Endothelial cell of umbilical vein (primary cell): Measurements from ENCODE around the gene R3HDM1. TPM values are rescaled to one million over a fixed set of nuclear protein-coding genes. Genes with fewer than 3 reads are reported as not detected.

Experiments used
- BruUV-seq: library from RNA; stranded (reverse); fragments of 400-500 nt; replicated peaks from 2 replicates; lab custom pipeline; 2021; lab: Mats Ljungman, UMichigan
- CTCF ChIA-PET: fragments of 300-600, 350-600 bp; sonication (Branson Sonifier 250); formaldehyde crosslinking; loops from one replicate; lab custom pipeline; 2021; ENCODE audit warnings: antibody characterized with exemption, inconsistent platforms; lab: Charles Lee
- POLR2A ChIA-PET: fragments of 300-600, 350-600 bp; sonication (Branson Sonifier 250); formaldehyde crosslinking; loops from one replicate; lab custom pipeline; 2021; ENCODE audit warnings: antibody characterized with exemption, inconsistent platforms; lab: Charles Lee
- DNase-seq: peaks from one replicate; pipeline ENCODE4 v3.0.0-alpha.2; 2011; ENCODE audit warnings: low read depth, low spot score
- FAIRE-seq: peaks from 2 replicates; lab custom pipeline; 2011; peaks lifted over from hg19 to GRCh38; lab: Jason Lieb, UNC
- H2AFZ ChIP-seq: 2 replicates; pipeline ENCODE4 v1.6.0; 2012; ENCODE audit warnings: low read depth, low read length, control low read depth, inconsistent platforms
- H3K27ac ChIP-seq: 2 replicates; pipeline ENCODE4 v1.5.1; 2011; ENCODE audit warnings: low read depth, mild to moderate bottlenecking, control low read depth, low read length, moderate library complexity; ENCODE audit not compliant: insufficient read depth
- H3K27me3 ChIP-seq, 2 experiments: 2 replicates each; pipeline versions ENCODE4 v1.6.0 to v1.6.1; 2011; ENCODE audit warnings: low read length in 2 of 2, mixed read lengths in 1 of 2; ENCODE audit not compliant: control insufficient read depth in 2 of 2, insufficient read depth in 2 of 2
- H3K36me3 ChIP-seq, 2 experiments: 2 replicates in 1 of 2; 3 replicates in 1 of 2; pipeline ENCODE4 v1.5.1; 2011; ENCODE audit warnings: low read length in 2 of 2, mild to moderate bottlenecking in 1 of 2, moderate library complexity in 1 of 2; ENCODE audit not compliant: control insufficient read depth in 2 of 2, insufficient read depth in 2 of 2; ENCODE audit errors: extremely low read depth in 1 of 2
- H3K4me1 ChIP-seq: 3 replicates; pipeline ENCODE4 v1.5.1; 2011; ENCODE audit warnings: mild to moderate bottlenecking, low read length; ENCODE audit not compliant: control insufficient read depth, insufficient read depth; ENCODE audit errors: extremely low read depth
- H3K4me2 ChIP-seq: 2 replicates; pipeline ENCODE4 v1.6.1; 2011; ENCODE audit warnings: low read length, control low read depth, mixed read lengths; ENCODE audit not compliant: insufficient read depth
- H3K4me3 ChIP-seq, 3 experiments: fragments of 200-600 bp in 1 of 3; sonication (generic), shearing (Covaris generic) in 1 of 3; replicated peaks in 1 of 3; 2 replicates each; pipeline ENCODE4 v1.5.1; 2011 to 2016; ENCODE audit warnings: control low read depth in 3 of 3, low read length in 3 of 3, mild to moderate bottlenecking in 2 of 3, inconsistent platforms in 1 of 3, low read depth in 1 of 3, moderate library complexity in 1 of 3; ENCODE audit not compliant: insufficient read depth in 1 of 3
- H3K79me2 ChIP-seq: 2 replicates; pipeline ENCODE4 v1.6.0; 2012; ENCODE audit warnings: low read length, inconsistent platforms; ENCODE audit not compliant: control insufficient read depth, insufficient read depth
- H3K9ac ChIP-seq: replicated peaks from 2 replicates; pipeline ENCODE3; 2011; ENCODE audit warnings: low read length, control low read depth; ENCODE audit not compliant: insufficient read depth; ENCODE audit errors: extremely low read depth
- H3K9me1 ChIP-seq: replicated peaks from 3 replicates; pipeline ENCODE4 v1.6.0; 2011; ENCODE audit warnings: mild to moderate bottlenecking, low read length; ENCODE audit not compliant: control insufficient read depth, insufficient read depth; ENCODE audit errors: extremely low read depth
- H3K9me3 ChIP-seq: replicated peaks from 2 replicates; pipeline ENCODE4 v1.5.1; 2012; ENCODE audit warnings: low read length, inconsistent platforms; ENCODE audit not compliant: control insufficient read depth, insufficient read depth
- H4K20me1 ChIP-seq: replicated peaks from 2 replicates; pipeline ENCODE3; 2011; ENCODE audit warnings: mild to moderate bottlenecking, low read length; ENCODE audit not compliant: control insufficient read depth, insufficient read depth; ENCODE audit errors: extremely low read depth
- CTCF ChIP-seq, 2 donors: IDR thresholded peaks; 1 replicate in 1 of 2; 2 replicates in 1 of 2; pipeline ENCODE4 v1.5.1; 2011; ENCODE audit warnings: low read length in 2 of 2, mild to moderate bottlenecking in 2 of 2, moderate library complexity in 2 of 2, control low read depth in 1 of 2, inconsistent platforms in 1 of 2, low read depth in 1 of 2; ENCODE audit not compliant: insufficient read depth in 1 of 2; ENCODE audit errors: extremely low read depth in 1 of 2
- EZH2 ChIP-seq: IDR thresholded peaks from 2 replicates; pipeline ENCODE4 v1.6.1; 2012; ENCODE audit warnings: borderline replicate concordance, low read depth, mild to moderate bottlenecking, moderate library complexity, low read length, inconsistent platforms; ENCODE audit not compliant: severe bottlenecking
- FOS ChIP-seq: IDR thresholded peaks from 2 replicates; pipeline ENCODE4 v1.6.1; 2011; ENCODE audit warnings: mild to moderate bottlenecking, low read length, moderate library complexity, borderline replicate concordance; ENCODE audit not compliant: insufficient read depth
- GATA2 ChIP-seq: IDR thresholded peaks from 2 replicates; pipeline ENCODE4 v1.7.0; 2011; ENCODE audit warnings: low read depth, mild to moderate bottlenecking, moderate library complexity, mixed read lengths, low read length; ENCODE audit not compliant: insufficient read length, insufficient read depth
- JUN ChIP-seq: IDR thresholded peaks from 2 replicates; pipeline ENCODE4 v1.6.1; 2011; ENCODE audit warnings: borderline replicate concordance, low read depth; ENCODE audit not compliant: insufficient read length, insufficient read depth
- MAX ChIP-seq: IDR thresholded peaks from 2 replicates; pipeline ENCODE4 v1.6.1; 2011; ENCODE audit not compliant: insufficient read depth, insufficient read length
- MYC ChIP-seq: IDR thresholded peaks from one replicate; pipeline ENCODE4 v1.6.1; 2011; ENCODE audit warnings: mild to moderate bottlenecking, low read depth, low read length
- POLR2A ChIP-seq: IDR thresholded peaks from 2 replicates; pipeline ENCODE4 v1.6.1; 2012; ENCODE audit warnings: low read depth, mild to moderate bottlenecking, control low read depth, low read length
- POLR2AphosphoS5 ChIP-seq: IDR thresholded peaks from 2 replicates; pipeline ENCODE4 v1.6.1; 2012; ENCODE audit warnings: low read depth, mild to moderate bottlenecking, control low read depth, low read length, moderate library complexity; ENCODE audit not compliant: insufficient read depth
- dilution Hi-C: fragments of 300-500 bp; cut with MboI; formaldehyde crosslinking; loops from one replicate; pipeline ENCODE4 v1.15.0; 2019; ENCODE audit warnings: low sequenced_read_pairs; ENCODE audit not compliant: extremely low pct_ligation_motif_present
- intact Hi-C: fragments of 100-400 bp; cut with micrococcal nuclease; formaldehyde crosslinking; loops from one replicate; pipeline ENCODE4 v1.10.0; 2022
- polyA plus RNA-seq, 4 experiments: library from polyadenylated mRNA; depleted of rRNA in 3 of 4; stranded (reverse) in 3 of 4; unstranded in 1 of 4; fragments of >200 nt; gene quantifications; 2 replicates each; pipeline versions ENCODE4 v1.2.1 to v1.2.3, GENCODE V29; 2011 to 2012; ENCODE audit warnings: missing spikeins in 1 of 4
- total RNA-seq: library from RNA; stranded (reverse); gene quantifications from 2 replicates; pipeline ENCODE4 v1.2.3, GENCODE V29; 2021

The R3HDM1 gene
- total and polyA plus RNA-seq, 2 donors (not counting 3 experiments of a cell fraction or from before 2014, with no cell fraction given) = 36.6 to 61.8 TPM

- H3K9me1 ChIP-seq = no peaks in the 10 kb centered on the region
- H3K9ac ChIP-seq = no peak overlapping the region
- dilution Hi-C loops = no loop called here
- no peak overlapping the region for H3K27ac ChIP-seq
- intact Hi-C loops = no loop called here
- no TSS peak for BruUV-seq
- no peaks in the 10 kb centered on the region for H3K4me1 ChIP-seq
- no peak for TF ChIP-seq FOS
- no peak for TF ChIP-seq POLR2AphosphoS5
- no peak for TF ChIP-seq CTCF (IDR thresholded peaks at IDR 0.05; ENCODE audit: extremely low read depth in 1 of 2, insufficient read depth in 1 of 2, low read depth in 1 of 2, low read length in 2 of 2)
- no peak for TF ChIP-seq MYC
- no peak for TF ChIP-seq MAX
- no peak for TF ChIP-seq JUN
- TF ChIP-seq GATA2 = no peak
- no peak for TF ChIP-seq POLR2A
- TF ChIP-seq EZH2 = no peak
- ChIA-PET POLR2A (no interaction called here), CTCF (interaction anchor here (1.2 to 1.7 kb wide), 4 partner anchors 9 to 587 kb away, joined by 3 to 6 read pairs (median 4); no protein-coding TSS in a partner anchor)
- no peak overlapping the region for H3K4me2 ChIP-seq
- H2AFZ ChIP-seq = no peak overlapping the region
- FAIRE-seq = no peak
- no peak for DNase-seq
- H4K20me1 ChIP-seq = peaks cover 3% of the 10 kb centered on the region
- H3K27me3 ChIP-seq = no peaks in the 10 kb centered on the region
- no peaks in the 10 kb centered on the region for H3K9me3 ChIP-seq
- no peak overlapping the region for H3K4me3 ChIP-seq
- H3K79me2 ChIP-seq = peaks cover 3% of the 10 kb centered on the region
- no peaks in the 10 kb centered on the region for H3K36me3 ChIP-seq
Measured at GRCh38 chr2:135590619-135591260, 59.5 kb downstream of the R3HDM1 start.
